Prostate gland (tissue), 2 donors: ENCODE results near the gene VPS41.

Experiments
- CTCF ChIP-seq, 4 experiments: fragments of 200-600 bp in 2 of 4; fragments of 450-650 bp in 2 of 4; sonication (generic) in 2 of 4; IDR thresholded peaks; 1 replicate in 3 of 4; 2 replicates in 1 of 4; pipeline ENCODE4 v1.5.1; 2016 to 2019; ENCODE audit warnings: antibody characterized with exemption in 4 of 4, mild to moderate bottlenecking in 2 of 4, moderate library complexity in 2 of 4
- POLR2AphosphoS5 ChIP-seq: sonication (generic); formaldehyde crosslinking; IDR thresholded peaks from one replicate; pipeline ENCODE4 v1.6.1; 2017; ENCODE audit warnings: antibody characterized with exemption

DNA sequence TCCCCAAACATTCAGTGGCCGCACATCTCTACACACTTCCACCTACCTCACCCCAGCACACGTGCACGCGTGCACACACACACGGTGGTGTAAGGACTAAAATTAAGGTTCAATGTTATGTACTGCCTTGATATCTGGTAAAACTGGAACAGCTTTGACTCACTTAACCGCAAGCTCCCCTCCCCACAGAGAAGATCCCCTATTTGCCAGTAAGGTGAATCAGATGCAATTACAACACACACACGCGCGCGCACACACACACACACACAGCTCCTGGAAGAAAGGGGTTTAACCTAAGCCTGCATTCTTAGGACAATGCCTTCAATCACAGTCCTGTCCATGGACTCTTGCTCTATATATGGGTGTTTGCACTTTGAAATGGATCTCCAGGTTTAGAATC is 25.5 kb upstream of the VPS41 start:
- no peak for TF ChIP-seq POLR2AphosphoS5
- no peak for TF ChIP-seq CTCF (IDR thresholded peaks at IDR 0.05)
